HCT116 (cell line): Measurements from ENCODE around the gene PDXK. TPM values are rescaled to one million over a fixed set of nuclear protein-coding genes. Genes with fewer than 3 reads are reported as not detected.

ENCODE experiments used
- ATAC-seq: fragments of 200-7000 bp; cut with Tn5 transposase; 2 replicates; pipeline ENCODE4 v1.9.1; 2020; ENCODE audit warnings: mild to moderate bottlenecking, moderate library complexity
- BruUV-seq: library from RNA; stranded (reverse); fragments of 400-500 nt; replicated peaks from 2 replicates; lab custom pipeline; 2021; lab: Mats Ljungman, UMichigan
- CTCF ChIA-PET: fragments of 300-600 bp; sonication (Branson Sonifier 250); formaldehyde crosslinking; loops from one replicate; lab custom pipeline; 2021; ENCODE audit warnings: antibody characterized with exemption; lab: Charles Lee
- POLR2A ChIA-PET: fragments of 300-600, 350-600 bp; sonication (Branson Sonifier 250); formaldehyde crosslinking; loops from one replicate; lab custom pipeline; 2021; ENCODE audit warnings: antibody characterized with exemption; lab: Charles Lee
- RAD21 ChIA-PET, 2 experiments: fragments of 300-600 bp; sonication (Branson Sonifier 250); formaldehyde crosslinking; loops; one replicate each; lab custom pipeline; 2023; ENCODE audit warnings: low total read pairs in 2 of 2; ENCODE audit not compliant: uncharacterized antibody in 2 of 2, unreplicated experiment in 2 of 2, low non-redundant PET in 1 of 2; lab: Charles Lee
- DNase-seq: peaks from one replicate; pipeline ENCODE4 v3.0.0-alpha.2; 2010; ENCODE audit warnings: low read depth, low spot score
- H2AFZ ChIP-seq: fragments of 200-600 bp; shearing (Covaris generic), sonication (generic); 2 replicates; pipeline ENCODE4 v1.6.1; 2017; ENCODE audit warnings: low read depth, mixed run types, mixed read lengths, antibody characterized with exemption, low read length; ENCODE audit not compliant: poor library complexity, severe bottlenecking
- H3K27ac ChIP-seq: 2 replicates; pipeline ENCODE4 v1.5.1; 2012; ENCODE audit warnings: low read depth, low read length
- H3K27me3 ChIP-seq: fragments of 200-600 bp; sonication (generic); 2 replicates; pipeline ENCODE4 v1.6.1; 2016; ENCODE audit warnings: mixed run types, low read length, mixed read lengths; ENCODE audit not compliant: insufficient read depth
- H3K36me3 ChIP-seq, 2 experiments: fragments of 200-500 bp in 1 of 2; fragments of 200-600 bp in 1 of 2; sonication (Bioruptor generic) in 1 of 2; sonication (generic) in 1 of 2; 2 replicates each; pipeline versions ENCODE4 v1.5.1 to v1.6.1; 2014 to 2016; ENCODE audit warnings: low read length in 2 of 2, inconsistent platforms in 1 of 2, mixed read lengths in 1 of 2, mixed run types in 1 of 2; ENCODE audit not compliant: insufficient read depth in 2 of 2, control insufficient read depth in 1 of 2
- H3K4me1 ChIP-seq, 2 experiments: fragments of 200-600 bp in 1 of 2; sonication (generic) in 1 of 2; 2 replicates each; pipeline versions ENCODE4 v1.5.1 to v1.6.1; 2012 to 2017; ENCODE audit warnings: low read length in 2 of 2, inconsistent platforms in 1 of 2, mild to moderate bottlenecking in 1 of 2, mixed read lengths in 1 of 2, mixed run types in 1 of 2, moderate library complexity in 1 of 2; ENCODE audit not compliant: insufficient read depth in 2 of 2, control insufficient read depth in 1 of 2
- H3K4me2 ChIP-seq: fragments of 200-600 bp; sonication (generic); 2 replicates; pipeline ENCODE4 v1.6.1; 2017; ENCODE audit warnings: mixed run types, low read length, mixed read lengths
- H3K4me3 ChIP-seq, 2 experiments: fragments of 200-600 bp in 1 of 2; sonication (generic) in 1 of 2; replicated peaks in 1 of 2; 2 replicates each; pipeline ENCODE4 v1.5.1; 2011 to 2016; ENCODE audit warnings: low read length in 2 of 2, control low read depth in 1 of 2, low read depth in 1 of 2, mild to moderate bottlenecking in 1 of 2, mixed read lengths in 1 of 2, mixed run types in 1 of 2
- H3K79me2 ChIP-seq: fragments of 200-600 bp; sonication (generic); 2 replicates; pipeline ENCODE4 v1.6.1; 2017; ENCODE audit warnings: mild to moderate bottlenecking, mixed run types, low read length, moderate library complexity, mixed read lengths; ENCODE audit not compliant: insufficient read depth
- H3K9ac ChIP-seq: fragments of 200-600 bp; sonication (generic); 2 replicates; pipeline ENCODE4 v1.6.1; 2016; ENCODE audit warnings: low read length, mixed read lengths
- H3K9me2 ChIP-seq: fragments of 200-600 bp; sonication (generic), shearing (Covaris generic); 2 replicates; pipeline ENCODE4 v1.6.1; 2017; ENCODE audit warnings: mixed run types, mild to moderate bottlenecking, moderate library complexity; ENCODE audit not compliant: insufficient read depth
- H3K9me3 ChIP-seq, 2 experiments: fragments of 200-500 bp in 1 of 2; fragments of 200-600 bp in 1 of 2; sonication (Bioruptor generic) in 1 of 2; sonication (generic) in 1 of 2; 2 replicates each; pipeline ENCODE4 v1.6.1; 2014 to 2017; ENCODE audit warnings: low read length in 2 of 2, mixed read lengths in 2 of 2, inconsistent platforms in 1 of 2, low read depth in 1 of 2, mild to moderate bottlenecking in 1 of 2, mixed run types in 1 of 2, moderate library complexity in 1 of 2; ENCODE audit not compliant: control insufficient read depth in 1 of 2, insufficient read depth in 1 of 2
- H4K20me1 ChIP-seq: fragments of 200-600 bp; sonication (generic), shearing (Covaris generic); 2 replicates; pipeline ENCODE4 v1.6.1; 2017; ENCODE audit warnings: mixed run types, mild to moderate bottlenecking, moderate library complexity; ENCODE audit not compliant: insufficient read depth
- CEBPB ChIP-seq: IDR thresholded peaks from 2 replicates; pipeline ENCODE4 v1.6.1; 2012; ENCODE audit warnings: low read depth
- CTCF ChIP-seq, 3 experiments: fragments of 200-600 bp in 1 of 3; sonication (generic) in 1 of 3; IDR thresholded peaks in 2 of 3; conservative IDR thresholded peaks in 1 of 3; 2 replicates each; pipeline ENCODE4 v1.5.1; 2012 to 2017; ENCODE audit warnings: low read depth in 2 of 3, low read length in 2 of 3, antibody characterized with exemption in 1 of 3, borderline replicate concordance in 1 of 3, control low read depth in 1 of 3, mild to moderate bottlenecking in 1 of 3, mixed read lengths in 1 of 3, mixed run types in 1 of 3, moderate library complexity in 1 of 3; ENCODE audit not compliant: insufficient read depth in 1 of 3
- EGR1 ChIP-seq: IDR thresholded peaks from 2 replicates; pipeline ENCODE4 v1.6.1; 2012; ENCODE audit warnings: low read depth
- ELF1 ChIP-seq: IDR thresholded peaks from 2 replicates; pipeline ENCODE4 v1.6.1; 2012; ENCODE audit warnings: low read depth, borderline replicate concordance
- EZH2phosphoT487 ChIP-seq: fragments of 200-600 bp; IDR thresholded peaks from 2 replicates; pipeline ENCODE4 v1.6.1; 2018; ENCODE audit warnings: antibody characterized with exemption, borderline replicate concordance
- JUND ChIP-seq: IDR thresholded peaks from 2 replicates; pipeline ENCODE4 v1.6.1; 2012
- SIN3A ChIP-seq: IDR thresholded peaks from 2 replicates; pipeline ENCODE4 v1.6.1; 2012; ENCODE audit warnings: low read depth
- SRF ChIP-seq: IDR thresholded peaks from 2 replicates; pipeline ENCODE4 v1.6.1; 2012; ENCODE audit warnings: low read depth
- YY1 ChIP-seq: IDR thresholded peaks from 2 replicates; pipeline ENCODE4 v1.6.1; 2011; ENCODE audit warnings: low read length, low read depth, moderate library complexity, mild to moderate bottlenecking; ENCODE audit not compliant: insufficient replicate concordance; ENCODE audit errors: extremely low read depth
- ZBTB33 ChIP-seq: IDR thresholded peaks from 2 replicates; pipeline ENCODE4 v1.6.1; 2011; ENCODE audit warnings: mild to moderate bottlenecking, low read length, moderate library complexity; ENCODE audit not compliant: insufficient replicate concordance; ENCODE audit errors: extremely low read depth
- ZFX ChIP-seq: fragments of 450-650 bp; IDR thresholded peaks from 2 replicates; pipeline ENCODE4 v1.6.1; 2017
- intact Hi-C: fragments of 100-400 bp; cut with micrococcal nuclease; formaldehyde crosslinking; loops from 2 replicates; pipeline ENCODE4 v1.10.0; 2022
- total RNA-seq: library from RNA; stranded (reverse); gene quantifications from one replicate; pipeline ENCODE4 v1.2.1, GENCODE V29; 2021; ENCODE audit not compliant: unreplicated experiment
- TF ChIP-seq, protein P1 (sequence below): IDR thresholded peaks from 2 replicates; pipeline ENCODE4 v1.6.1; 2012
- TF ChIP-seq, protein P2 (sequence below): IDR thresholded peaks from 2 replicates; pipeline ENCODE4 v1.6.1; 2012

The PDXK gene
- total RNA-seq, 1 experiment from 2014 or later, result 127 TPM

DNA sequence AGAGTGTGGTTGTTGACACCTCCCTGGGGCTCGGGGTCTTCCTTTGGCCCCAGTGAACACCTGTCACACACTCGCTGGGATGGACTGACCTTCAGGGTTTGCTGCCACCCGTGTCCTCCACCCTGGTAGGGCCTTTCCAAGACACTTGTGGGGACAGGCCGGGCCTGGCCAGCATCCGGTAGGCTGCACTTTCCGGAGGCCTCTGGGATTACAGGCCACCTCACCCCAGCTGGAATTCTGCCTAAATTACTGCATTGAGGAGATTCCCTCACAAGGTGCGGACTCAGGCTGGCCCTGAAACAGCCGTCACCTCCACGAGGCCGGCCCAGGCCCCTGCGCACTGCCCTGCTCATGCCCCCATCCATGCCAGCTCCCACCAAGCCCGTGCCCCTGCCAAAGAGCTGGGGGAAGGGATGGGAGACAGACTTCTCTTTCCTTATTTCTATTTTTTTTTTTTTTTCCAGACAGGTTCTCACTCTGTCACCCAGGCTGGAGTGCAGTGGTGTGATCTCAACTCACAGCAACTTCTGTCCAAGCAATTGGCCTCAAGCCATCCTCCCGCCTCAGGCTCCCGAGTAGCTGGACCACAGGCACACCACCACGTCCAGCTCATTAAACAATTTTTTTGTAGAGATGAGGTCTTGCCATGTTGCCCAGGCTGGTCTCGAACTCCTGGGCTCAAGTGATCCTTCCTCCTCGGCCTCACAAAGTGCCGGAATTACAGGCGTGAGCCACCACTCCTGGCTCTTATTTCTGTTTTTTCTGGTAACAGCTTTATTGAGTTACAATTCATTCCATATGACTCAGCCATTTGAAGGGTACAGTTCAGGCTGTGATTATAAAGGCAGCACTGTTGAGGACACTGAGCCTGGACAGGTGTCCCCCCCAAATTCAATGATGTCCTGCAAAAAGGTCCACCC lies 45.9 kb downstream of the PDXK start:
- no peak overlapping the region for H3K9ac ChIP-seq
- DNase-seq, result no peak
- no peak overlapping the region for H3K4me3 ChIP-seq
- CTCF ChIA-PET, result no interaction called here
- ATAC-seq, result no peak
- intact Hi-C loops, result no loop called here
- H3K27ac ChIP-seq, result 0 out of 2 replicates have a peak overlapping the region, but pooled peaks have one; percentile 14
- peaks cover 15 to 41% of the 10 kb centered on the region in 2 experiments for H3K4me1 ChIP-seq
- RAD21 ChIA-PET, result no interaction called here
- BruUV-seq, result no TSS peak
- no peak overlapping the region for H2AFZ ChIP-seq
- no peak for TF ChIP-seq EZH2phosphoT487
- peaks cover 0 to 7% of the 10 kb centered on the region in 2 experiments; a peak in 2 of 4 replicates for H3K36me3 ChIP-seq
- H4K20me1 ChIP-seq, result no peaks in the 10 kb centered on the region
- no peaks in the 10 kb centered on the region for H3K9me3 ChIP-seq
- H3K4me2 ChIP-seq, result 0 out of 2 replicates have a peak overlapping the region, but pooled peaks have one; percentile 1
- POLR2A ChIA-PET, result no interaction called here
- H3K27me3 ChIP-seq, result no peaks in the 10 kb centered on the region
- no peaks in the 10 kb centered on the region for H3K79me2 ChIP-seq
- no peaks in the 10 kb centered on the region for H3K9me2 ChIP-seq

DNA sequence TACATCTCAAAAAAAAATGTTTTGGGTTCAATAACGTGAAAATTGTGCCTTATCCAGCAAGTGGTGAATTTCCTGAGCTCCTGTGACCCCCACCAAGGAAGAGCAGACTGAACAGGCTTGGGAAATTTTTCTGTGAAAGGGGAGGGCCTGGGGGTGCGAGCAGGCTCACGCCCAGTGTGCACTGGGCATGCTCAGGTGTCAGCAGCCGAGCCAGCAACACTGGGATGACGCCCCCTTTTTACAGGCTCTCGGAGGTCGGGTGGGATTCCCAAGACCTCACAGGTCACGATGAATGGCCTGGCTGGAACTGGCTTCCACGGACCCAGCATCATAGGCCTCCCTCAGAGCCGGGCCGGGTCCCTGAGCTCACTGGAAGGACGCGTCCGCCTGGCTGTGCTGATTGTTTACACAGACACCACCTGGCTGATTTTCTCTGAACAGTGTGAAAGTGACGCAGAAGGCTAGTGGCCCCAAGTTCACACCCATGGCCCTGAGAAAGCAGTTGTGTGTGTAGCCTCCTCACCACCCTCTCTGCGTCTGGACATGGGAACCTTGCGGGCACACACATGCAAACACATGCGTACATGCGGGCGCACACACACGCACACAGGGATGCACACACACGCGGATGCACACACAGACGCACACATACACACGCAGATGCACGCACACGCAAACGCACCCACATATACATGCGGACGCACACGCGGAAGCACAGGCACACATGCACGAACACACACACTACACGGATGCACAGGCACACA lies 48.0 kb downstream of the PDXK start:
- no TSS peak for BruUV-seq
- no peaks in the 10 kb centered on the region for H3K79me2 ChIP-seq
- peak overlapping the region; percentile 88; the same call in 1 of the 2 replicates for H3K27ac ChIP-seq
- RAD21 ChIA-PET, result no interaction called here
- peaks cover 0 to 1% of the 10 kb centered on the region in 2 experiments; a peak in 2 of 4 replicates for H3K36me3 ChIP-seq
- DNase-seq (no peak), ATAC-seq (no peak)
- no peak overlapping the region for H3K4me2 ChIP-seq
- peaks cover 15 to 41% of the 10 kb centered on the region in 2 experiments for H3K4me1 ChIP-seq
- H3K9me2 ChIP-seq, result no peaks in the 10 kb centered on the region
- H3K4me3 ChIP-seq, result no peak overlapping the region
- no peaks in the 10 kb centered on the region for H4K20me1 ChIP-seq
- H3K9ac ChIP-seq, result peak overlapping the region; percentile 70; the same call in 1 of the 2 replicates
- intact Hi-C loops, result no loop called here
- POLR2A ChIA-PET, result no interaction called here
- no peaks in the 10 kb centered on the region for H3K27me3 ChIP-seq
- H2AFZ ChIP-seq, result no peak overlapping the region
- CTCF ChIA-PET, result no interaction called here
- H3K9me3 ChIP-seq, result no peaks in the 10 kb centered on the region
- TF ChIP-seq, protein P1, sequence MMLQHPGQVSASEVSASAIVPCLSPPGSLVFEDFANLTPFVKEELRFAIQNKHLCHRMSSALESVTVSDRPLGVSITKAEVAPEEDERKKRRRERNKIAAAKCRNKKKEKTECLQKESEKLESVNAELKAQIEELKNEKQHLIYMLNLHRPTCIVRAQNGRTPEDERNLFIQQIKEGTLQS, result no peak
- TF ChIP-seq ELF1, result no peak
- TF ChIP-seq SIN3A, result no peak
- TF ChIP-seq JUND, result no peak
- TF ChIP-seq EGR1, result no peak
- TF ChIP-seq SRF, result no peak
- no peak for TF ChIP-seq ZBTB33
- no peak for TF ChIP-seq CTCF (IDR thresholded peaks at IDR 0.05 in 2 of 3, conservative IDR thresholded peaks at IDR 0.05 in 1 of 3; ENCODE audit: borderline replicate concordance in 1 of 3, insufficient read depth in 1 of 3, low read depth in 2 of 3, low read length in 2 of 3)
- no peak for TF ChIP-seq YY1
- no peak for TF ChIP-seq CEBPB
- no peak for TF ChIP-seq ZFX
- TF ChIP-seq, protein P2, sequence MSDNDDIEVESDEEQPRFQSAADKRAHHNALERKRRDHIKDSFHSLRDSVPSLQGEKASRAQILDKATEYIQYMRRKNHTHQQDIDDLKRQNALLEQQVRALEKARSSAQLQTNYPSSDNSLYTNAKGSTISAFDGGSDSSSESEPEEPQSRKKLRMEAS, result no peak
- TF ChIP-seq EZH2phosphoT487, result no peak
